HCT116 (cell line): ENCODE data around the gene CAPN10. TPM values are rescaled to one million over a fixed set of nuclear protein-coding genes. Genes with fewer than 3 reads are reported as not detected.

Source experiments
- ATAC-seq: fragments of 200-7000 bp; cut with Tn5 transposase; 2 replicates; pipeline ENCODE4 v1.9.1; 2020; ENCODE audit warnings: mild to moderate bottlenecking, moderate library complexity
- BruUV-seq: library from RNA; stranded (reverse); fragments of 400-500 nt; replicated peaks from 2 replicates; lab custom pipeline; 2021; lab: Mats Ljungman, UMichigan
- CTCF ChIA-PET: fragments of 300-600 bp; sonication (Branson Sonifier 250); formaldehyde crosslinking; loops from one replicate; lab custom pipeline; 2021; ENCODE audit warnings: antibody characterized with exemption; lab: Charles Lee
- POLR2A ChIA-PET: fragments of 300-600, 350-600 bp; sonication (Branson Sonifier 250); formaldehyde crosslinking; loops from one replicate; lab custom pipeline; 2021; ENCODE audit warnings: antibody characterized with exemption; lab: Charles Lee
- RAD21 ChIA-PET, 2 experiments: fragments of 300-600 bp; sonication (Branson Sonifier 250); formaldehyde crosslinking; loops; one replicate each; lab custom pipeline; 2023; ENCODE audit warnings: low total read pairs in 2 of 2; ENCODE audit not compliant: uncharacterized antibody in 2 of 2, unreplicated experiment in 2 of 2, low non-redundant PET in 1 of 2; lab: Charles Lee
- DNase-seq: peaks from one replicate; pipeline ENCODE4 v3.0.0-alpha.2; 2010; ENCODE audit warnings: low read depth, low spot score
- H2AFZ ChIP-seq: fragments of 200-600 bp; shearing (Covaris generic), sonication (generic); 2 replicates; pipeline ENCODE4 v1.6.1; 2017; ENCODE audit warnings: low read depth, mixed run types, mixed read lengths, antibody characterized with exemption, low read length; ENCODE audit not compliant: poor library complexity, severe bottlenecking
- H3K27ac ChIP-seq: 2 replicates; pipeline ENCODE4 v1.5.1; 2012; ENCODE audit warnings: low read depth, low read length
- H3K27me3 ChIP-seq: fragments of 200-600 bp; sonication (generic); 2 replicates; pipeline ENCODE4 v1.6.1; 2016; ENCODE audit warnings: mixed run types, low read length, mixed read lengths; ENCODE audit not compliant: insufficient read depth
- H3K36me3 ChIP-seq, 2 experiments: fragments of 200-500 bp in 1 of 2; fragments of 200-600 bp in 1 of 2; sonication (Bioruptor generic) in 1 of 2; sonication (generic) in 1 of 2; 2 replicates each; pipeline versions ENCODE4 v1.5.1 to v1.6.1; 2014 to 2016; ENCODE audit warnings: low read length in 2 of 2, inconsistent platforms in 1 of 2, mixed read lengths in 1 of 2, mixed run types in 1 of 2; ENCODE audit not compliant: insufficient read depth in 2 of 2, control insufficient read depth in 1 of 2
- H3K4me1 ChIP-seq, 2 experiments: fragments of 200-600 bp in 1 of 2; sonication (generic) in 1 of 2; 2 replicates each; pipeline versions ENCODE4 v1.5.1 to v1.6.1; 2012 to 2017; ENCODE audit warnings: low read length in 2 of 2, inconsistent platforms in 1 of 2, mild to moderate bottlenecking in 1 of 2, mixed read lengths in 1 of 2, mixed run types in 1 of 2, moderate library complexity in 1 of 2; ENCODE audit not compliant: insufficient read depth in 2 of 2, control insufficient read depth in 1 of 2
- H3K4me2 ChIP-seq: fragments of 200-600 bp; sonication (generic); 2 replicates; pipeline ENCODE4 v1.6.1; 2017; ENCODE audit warnings: mixed run types, low read length, mixed read lengths
- H3K4me3 ChIP-seq, 2 experiments: fragments of 200-600 bp in 1 of 2; sonication (generic) in 1 of 2; replicated peaks in 1 of 2; 2 replicates each; pipeline ENCODE4 v1.5.1; 2011 to 2016; ENCODE audit warnings: low read length in 2 of 2, control low read depth in 1 of 2, low read depth in 1 of 2, mild to moderate bottlenecking in 1 of 2, mixed read lengths in 1 of 2, mixed run types in 1 of 2
- H3K79me2 ChIP-seq: fragments of 200-600 bp; sonication (generic); 2 replicates; pipeline ENCODE4 v1.6.1; 2017; ENCODE audit warnings: mild to moderate bottlenecking, mixed run types, low read length, moderate library complexity, mixed read lengths; ENCODE audit not compliant: insufficient read depth
- H3K9ac ChIP-seq: fragments of 200-600 bp; sonication (generic); 2 replicates; pipeline ENCODE4 v1.6.1; 2016; ENCODE audit warnings: low read length, mixed read lengths
- H3K9me2 ChIP-seq: fragments of 200-600 bp; sonication (generic), shearing (Covaris generic); 2 replicates; pipeline ENCODE4 v1.6.1; 2017; ENCODE audit warnings: mixed run types, mild to moderate bottlenecking, moderate library complexity; ENCODE audit not compliant: insufficient read depth
- H3K9me3 ChIP-seq, 2 experiments: fragments of 200-500 bp in 1 of 2; fragments of 200-600 bp in 1 of 2; sonication (Bioruptor generic) in 1 of 2; sonication (generic) in 1 of 2; 2 replicates each; pipeline ENCODE4 v1.6.1; 2014 to 2017; ENCODE audit warnings: low read length in 2 of 2, mixed read lengths in 2 of 2, inconsistent platforms in 1 of 2, low read depth in 1 of 2, mild to moderate bottlenecking in 1 of 2, mixed run types in 1 of 2, moderate library complexity in 1 of 2; ENCODE audit not compliant: control insufficient read depth in 1 of 2, insufficient read depth in 1 of 2
- H4K20me1 ChIP-seq: fragments of 200-600 bp; sonication (generic), shearing (Covaris generic); 2 replicates; pipeline ENCODE4 v1.6.1; 2017; ENCODE audit warnings: mixed run types, mild to moderate bottlenecking, moderate library complexity; ENCODE audit not compliant: insufficient read depth
- ATF3 ChIP-seq: IDR thresholded peaks from 2 replicates; pipeline ENCODE4 v1.6.1; 2012
- CBX3 ChIP-seq: IDR thresholded peaks from 2 replicates; pipeline ENCODE4 v1.6.1; 2012; ENCODE audit warnings: low read depth
- EGR1 ChIP-seq: IDR thresholded peaks from 2 replicates; pipeline ENCODE4 v1.6.1; 2012; ENCODE audit warnings: low read depth
- ELF1 ChIP-seq: IDR thresholded peaks from 2 replicates; pipeline ENCODE4 v1.6.1; 2012; ENCODE audit warnings: low read depth, borderline replicate concordance
- EZH2phosphoT487 ChIP-seq: fragments of 200-600 bp; IDR thresholded peaks from 2 replicates; pipeline ENCODE4 v1.6.1; 2018; ENCODE audit warnings: antibody characterized with exemption, borderline replicate concordance
- FOSL1 ChIP-seq: IDR thresholded peaks from 2 replicates; pipeline ENCODE4 v1.6.1; 2012; ENCODE audit warnings: low read depth
- JUND ChIP-seq: IDR thresholded peaks from 2 replicates; pipeline ENCODE4 v1.6.1; 2012
- MAX ChIP-seq: IDR thresholded peaks from 2 replicates; pipeline ENCODE4 v1.6.1; 2012
- POLR2AphosphoS5 ChIP-seq: IDR thresholded peaks from 2 replicates; pipeline ENCODE4 v1.6.1; 2011; ENCODE audit warnings: mild to moderate bottlenecking, low read depth, low read length, moderate library complexity
- SP1 ChIP-seq: IDR thresholded peaks from 2 replicates; pipeline ENCODE4 v1.6.1; 2012; ENCODE audit warnings: low read depth
- SRF ChIP-seq: IDR thresholded peaks from 2 replicates; pipeline ENCODE4 v1.6.1; 2012; ENCODE audit warnings: low read depth
- YY1 ChIP-seq: IDR thresholded peaks from 2 replicates; pipeline ENCODE4 v1.6.1; 2011; ENCODE audit warnings: low read length, low read depth, moderate library complexity, mild to moderate bottlenecking; ENCODE audit not compliant: insufficient replicate concordance; ENCODE audit errors: extremely low read depth
- ZFX ChIP-seq: fragments of 450-650 bp; IDR thresholded peaks from 2 replicates; pipeline ENCODE4 v1.6.1; 2017
- ZNF274 ChIP-seq: fragments of 200-500 bp; sonication (Bioruptor generic); IDR thresholded peaks from 2 replicates; pipeline ENCODE4 v1.6.1; 2014; ENCODE audit warnings: mild to moderate bottlenecking, low read depth, low read length, inconsistent platforms
- intact Hi-C: fragments of 100-400 bp; cut with micrococcal nuclease; formaldehyde crosslinking; loops from 2 replicates; pipeline ENCODE4 v1.10.0; 2022
- total RNA-seq: library from RNA; stranded (reverse); gene quantifications from one replicate; pipeline ENCODE4 v1.2.1, GENCODE V29; 2021; ENCODE audit not compliant: unreplicated experiment
- TF ChIP-seq, protein P1 (sequence below): IDR thresholded peaks from 2 replicates; pipeline ENCODE4 v1.6.1; 2012; ENCODE audit warnings: low read depth
- TF ChIP-seq, protein P2 (sequence below): IDR thresholded peaks from 2 replicates; pipeline ENCODE4 v1.6.1; 2011; ENCODE audit warnings: mild to moderate bottlenecking, low read length, moderate library complexity; ENCODE audit not compliant: insufficient replicate concordance; ENCODE audit errors: extremely low read depth

CAPN10 gene
- total RNA-seq, 1 experiment from 2014 or later: 40.7 TPM

DNA sequence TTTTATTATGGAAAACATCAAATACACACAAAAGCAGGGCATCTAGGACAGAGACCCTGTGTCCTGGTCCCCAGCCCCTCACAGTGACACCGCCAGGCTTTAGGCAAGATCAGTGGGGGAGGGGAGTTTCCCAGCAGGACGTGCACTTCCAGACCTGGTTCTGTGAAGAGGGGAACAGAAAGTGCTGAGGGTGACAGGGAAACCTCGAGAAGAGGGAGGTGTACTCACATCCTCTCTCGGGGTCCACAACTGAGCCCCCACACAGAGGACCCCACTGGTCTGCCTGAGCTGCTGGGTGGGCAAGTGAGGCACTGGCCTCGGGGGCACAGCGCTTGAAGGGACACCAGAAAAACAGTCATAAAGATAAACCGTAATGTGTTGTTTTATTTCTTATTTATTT, 34.3 kb downstream of the CAPN10 start:
- H3K4me1 ChIP-seq: no peaks in the 10 kb centered on the region
- peaks cover 0 to 11% of the 10 kb centered on the region in 2 experiments; a peak in 2 of 4 replicates for H3K9me3 ChIP-seq
- ATAC-seq (no peak), DNase-seq (no peak)
- H3K27ac ChIP-seq: no peak overlapping the region
- H3K36me3 ChIP-seq: no peaks in the 10 kb centered on the region
- no peak overlapping the region for H2AFZ ChIP-seq
- no peak overlapping the region for H3K4me3 ChIP-seq
- no peak overlapping the region for H3K9ac ChIP-seq
- H3K27me3 ChIP-seq: no peaks in the 10 kb centered on the region
- H3K9me2 ChIP-seq: no peaks in the 10 kb centered on the region
- H3K4me2 ChIP-seq: no peak overlapping the region
- no TSS peak for BruUV-seq
- H3K79me2 ChIP-seq: no peaks in the 10 kb centered on the region
- POLR2A ChIA-PET: no interaction called here
- intact Hi-C loops: no loop called here
- CTCF ChIA-PET: no interaction called here
- RAD21 ChIA-PET: no interaction called here
- TF ChIP-seq, protein P1, sequence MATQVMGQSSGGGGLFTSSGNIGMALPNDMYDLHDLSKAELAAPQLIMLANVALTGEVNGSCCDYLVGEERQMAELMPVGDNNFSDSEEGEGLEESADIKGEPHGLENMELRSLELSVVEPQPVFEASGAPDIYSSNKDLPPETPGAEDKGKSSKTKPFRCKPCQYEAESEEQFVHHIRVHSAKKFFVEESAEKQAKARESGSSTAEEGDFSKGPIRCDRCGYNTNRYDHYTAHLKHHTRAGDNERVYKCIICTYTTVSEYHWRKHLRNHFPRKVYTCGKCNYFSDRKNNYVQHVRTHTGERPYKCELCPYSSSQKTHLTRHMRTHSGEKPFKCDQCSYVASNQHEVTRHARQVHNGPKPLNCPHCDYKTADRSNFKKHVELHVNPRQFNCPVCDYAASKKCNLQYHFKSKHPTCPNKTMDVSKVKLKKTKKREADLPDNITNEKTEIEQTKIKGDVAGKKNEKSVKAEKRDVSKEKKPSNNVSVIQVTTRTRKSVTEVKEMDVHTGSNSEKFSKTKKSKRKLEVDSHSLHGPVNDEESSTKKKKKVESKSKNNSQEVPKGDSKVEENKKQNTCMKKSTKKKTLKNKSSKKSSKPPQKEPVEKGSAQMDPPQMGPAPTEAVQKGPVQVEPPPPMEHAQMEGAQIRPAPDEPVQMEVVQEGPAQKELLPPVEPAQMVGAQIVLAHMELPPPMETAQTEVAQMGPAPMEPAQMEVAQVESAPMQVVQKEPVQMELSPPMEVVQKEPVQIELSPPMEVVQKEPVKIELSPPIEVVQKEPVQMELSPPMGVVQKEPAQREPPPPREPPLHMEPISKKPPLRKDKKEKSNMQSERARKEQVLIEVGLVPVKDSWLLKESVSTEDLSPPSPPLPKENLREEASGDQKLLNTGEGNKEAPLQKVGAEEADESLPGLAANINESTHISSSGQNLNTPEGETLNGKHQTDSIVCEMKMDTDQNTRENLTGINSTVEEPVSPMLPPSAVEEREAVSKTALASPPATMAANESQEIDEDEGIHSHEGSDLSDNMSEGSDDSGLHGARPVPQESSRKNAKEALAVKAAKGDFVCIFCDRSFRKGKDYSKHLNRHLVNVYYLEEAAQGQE: no peak
- TF ChIP-seq FOSL1 (no peak), CBX3 (no peak), MAX (no peak), YY1 (no peak), POLR2AphosphoS5 (no peak), ATF3 (no peak), EGR1 (no peak), ELF1 (no peak), ZNF274 (no peak), ZFX (no peak), JUND (no peak), EZH2phosphoT487 (no peak), SP1 (no peak), SRF (no peak)
- TF ChIP-seq, protein P2, sequence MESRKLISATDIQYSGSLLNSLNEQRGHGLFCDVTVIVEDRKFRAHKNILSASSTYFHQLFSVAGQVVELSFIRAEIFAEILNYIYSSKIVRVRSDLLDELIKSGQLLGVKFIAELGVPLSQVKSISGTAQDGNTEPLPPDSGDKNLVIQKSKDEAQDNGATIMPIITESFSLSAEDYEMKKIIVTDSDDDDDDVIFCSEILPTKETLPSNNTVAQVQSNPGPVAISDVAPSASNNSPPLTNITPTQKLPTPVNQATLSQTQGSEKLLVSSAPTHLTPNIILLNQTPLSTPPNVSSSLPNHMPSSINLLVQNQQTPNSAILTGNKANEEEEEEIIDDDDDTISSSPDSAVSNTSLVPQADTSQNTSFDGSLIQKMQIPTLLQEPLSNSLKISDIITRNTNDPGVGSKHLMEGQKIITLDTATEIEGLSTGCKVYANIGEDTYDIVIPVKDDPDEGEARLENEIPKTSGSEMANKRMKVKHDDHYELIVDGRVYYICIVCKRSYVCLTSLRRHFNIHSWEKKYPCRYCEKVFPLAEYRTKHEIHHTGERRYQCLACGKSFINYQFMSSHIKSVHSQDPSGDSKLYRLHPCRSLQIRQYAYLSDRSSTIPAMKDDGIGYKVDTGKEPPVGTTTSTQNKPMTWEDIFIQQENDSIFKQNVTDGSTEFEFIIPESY: no peak
- no peaks in the 10 kb centered on the region for H4K20me1 ChIP-seq
